GM12873 (cell line): ENCODE measurements around the gene PARL.

ENCODE experiments used
- CTCF ChIP-seq: IDR thresholded peaks from 2 replicates; pipeline ENCODE4 v1.5.1; 2012; ENCODE audit warnings: low read depth, mild to moderate bottlenecking, moderate library complexity, low read length, control low read depth; ENCODE audit not compliant: insufficient read depth; ENCODE audit errors: missing control alignments

The PARL gene

GRCh38 chr3:183912895-183913579, 28.4 kb upstream of the PARL start:
- no peak for TF ChIP-seq CTCF

- TF ChIP-seq CTCF, result no peak
Observed at GRCh38 chr3:183911763-183912506, 27.3 kb upstream of the PARL start.

GRCh38 chr3:183911087-183911486, 26.4 kb upstream of the PARL start:
- no peak for TF ChIP-seq CTCF

GRCh38 chr3:183909030-183909600, 24.4 kb upstream of the PARL start:
- TF ChIP-seq CTCF, result no peak

- no peak for TF ChIP-seq CTCF
Observed at GRCh38 chr3:183907911-183908331, 23.2 kb upstream of the PARL start.

GRCh38 chr3:183907176-183907575, 22.5 kb upstream of the PARL start:
- no peak for TF ChIP-seq CTCF

- TF ChIP-seq CTCF, result no peak
Observed at GRCh38 chr3:183906234-183906921, 21.7 kb upstream of the PARL start.
